ENCODE data around the gene ATE1. TPM values are rescaled to one million over a fixed set of nuclear protein-coding genes. Genes with fewer than 3 reads are reported as not detected.

ATE1 gene
- total RNA-seq, 1 experiment from 2014 or later, result 23.8 TPM

Other genes starting within 250 kb of the ATE1 start
- 61.8 to 64.9 TPM (median 64.4 TPM) in 3 replicates for gene NSMCE4A, start 47.2 kb upstream of the ATE1 start, total RNA-seq (2021)
- gene TACC2, start 61.1 kb upstream of the ATE1 start, total RNA-seq (2021), result 22.2 to 28.9 TPM (median 23.1 TPM) in 3 replicates

All from WTC11 (cell line).